Kidney tubule cell (primary cell): Measurements from ENCODE around the gene HSPG2.
"Not testable (repeated sequence)": the region's sequence is repeated elsewhere in the genome, so short reads cannot be mapped to it uniquely, and the experiment has no call there.

Source experiments
- DNase-seq: peaks from one replicate; pipeline ENCODE4 v3.0.0-alpha.2; 2018; ENCODE audit warnings: low spot score

HSPG2 gene

DNA sequence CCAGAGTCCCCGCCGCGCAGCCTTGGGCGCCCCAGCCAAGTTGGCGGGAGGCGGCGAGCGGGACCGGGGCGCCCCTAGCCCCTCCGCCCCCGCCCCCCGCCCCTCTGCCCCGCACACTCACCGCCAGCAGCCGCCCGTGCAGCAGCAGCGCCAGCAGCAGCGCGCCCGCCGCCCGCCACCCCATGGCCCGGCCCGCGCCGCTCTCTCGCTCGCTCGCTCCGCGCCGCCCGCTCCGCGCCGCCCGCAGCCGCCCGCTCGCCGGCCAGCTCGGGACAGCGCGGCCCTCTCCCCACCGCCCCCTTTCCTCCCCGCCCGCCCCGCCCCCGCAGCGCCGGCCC, at the start of gene HSPG2:
Gene HSPG2 (minus strand): TSS at position 277 of the 338 bp plus-strand sequence. CDS start 93 bp downstream, at position 184.
- DNase-seq = no peak

DNA sequence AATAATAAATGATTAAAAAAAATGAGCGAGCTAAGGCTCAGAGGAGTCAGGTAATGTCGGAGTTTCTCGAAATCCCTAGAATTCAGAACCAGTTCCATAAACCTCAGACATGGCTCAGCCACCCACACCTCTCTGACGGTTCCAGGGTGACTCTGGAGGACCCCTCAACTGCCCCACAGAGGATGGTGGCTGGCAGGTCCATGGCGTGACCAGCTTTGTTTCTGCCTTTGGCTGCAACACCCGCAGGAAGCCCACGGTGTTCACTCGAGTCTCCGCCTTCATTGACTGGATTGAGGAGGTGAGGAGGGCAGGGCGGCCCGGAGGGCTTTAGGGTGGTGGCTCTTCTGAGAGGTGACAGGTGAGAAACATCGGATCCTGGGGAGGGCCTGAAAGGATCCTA, 49.3 kb upstream of the HSPG2 start:
- not testable (repeated sequence) for DNase-seq

DNA sequence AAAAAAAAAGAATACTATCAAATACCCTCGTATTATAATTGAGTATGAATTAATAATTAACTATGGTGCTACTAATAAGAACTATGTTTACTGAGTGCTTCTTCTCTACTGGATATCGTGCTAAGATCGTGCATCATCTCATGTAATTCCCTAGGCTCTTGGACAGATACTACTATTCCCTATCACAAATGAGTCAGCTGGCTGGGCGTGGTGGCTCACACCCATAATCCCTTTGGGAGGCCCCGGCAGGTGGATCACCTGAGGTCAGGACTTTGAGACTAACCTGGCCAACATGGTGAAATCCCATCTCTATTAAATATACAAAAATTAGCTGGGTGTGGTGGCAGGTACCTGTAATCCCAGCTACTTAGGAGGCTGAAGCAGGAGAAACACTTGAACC, 48.8 kb upstream of the HSPG2 start:
- DNase-seq = not testable (repeated sequence)

DNA sequence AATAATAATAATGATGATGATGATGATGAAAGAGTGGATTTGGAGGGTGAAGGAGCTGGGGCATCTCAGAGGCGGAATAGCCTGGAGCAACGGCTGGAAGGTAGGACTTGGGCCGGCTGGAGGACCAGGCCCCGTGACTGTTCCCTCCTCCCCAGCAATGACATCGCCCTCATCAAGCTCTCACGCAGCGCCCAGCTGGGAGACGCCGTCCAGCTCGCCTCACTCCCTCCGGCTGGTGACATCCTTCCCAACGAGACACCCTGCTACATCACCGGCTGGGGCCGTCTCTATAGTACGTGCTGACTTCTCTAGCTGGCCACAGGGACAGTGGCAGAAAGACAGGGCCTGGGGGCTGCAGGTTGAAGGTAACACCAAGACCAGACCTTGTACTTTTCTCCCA, 46.4 kb upstream of the HSPG2 start:
- DNase-seq = not testable (repeated sequence)

DNA sequence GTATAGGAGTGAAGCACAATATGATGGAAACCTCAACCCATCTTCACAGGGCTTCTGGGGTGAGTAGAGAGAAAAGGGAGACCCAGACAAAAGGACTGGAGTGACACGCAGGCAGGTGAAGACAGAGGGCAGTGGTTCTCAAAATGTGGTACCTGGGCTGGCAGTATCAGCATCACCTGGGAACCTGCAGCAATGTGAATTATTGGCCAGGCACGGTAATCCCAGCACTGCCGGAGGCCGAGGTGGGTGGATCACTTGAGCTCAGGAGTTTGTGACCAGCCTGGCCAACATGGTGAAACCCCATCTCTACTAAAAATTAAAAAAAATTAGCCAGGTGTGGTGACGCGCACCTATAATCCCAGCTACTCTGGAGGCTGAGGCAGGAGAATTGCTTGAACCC, 45.0 kb upstream of the HSPG2 start:
- not testable (repeated sequence) for DNase-seq

DNA sequence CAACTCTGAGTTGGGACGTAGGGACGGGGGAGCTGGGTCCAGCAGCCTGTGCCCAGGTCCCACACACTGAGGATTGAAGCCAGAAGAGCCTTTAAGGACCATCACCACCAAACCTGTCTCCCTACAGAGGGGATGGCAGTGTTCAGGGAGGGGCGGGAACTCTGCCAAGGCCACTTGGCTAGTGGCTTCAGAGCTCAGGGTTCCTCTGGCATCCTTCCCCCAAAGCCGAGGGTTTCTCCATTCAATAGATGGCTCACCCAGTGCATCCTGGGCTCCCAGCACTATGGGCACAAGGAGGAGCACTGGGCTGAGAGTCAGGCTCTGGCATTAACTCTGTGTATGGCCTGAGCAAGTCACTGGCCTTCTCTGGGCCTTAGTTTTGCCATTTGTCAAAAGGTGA, 44.1 kb upstream of the HSPG2 start:
- not testable (repeated sequence) for DNase-seq

DNA sequence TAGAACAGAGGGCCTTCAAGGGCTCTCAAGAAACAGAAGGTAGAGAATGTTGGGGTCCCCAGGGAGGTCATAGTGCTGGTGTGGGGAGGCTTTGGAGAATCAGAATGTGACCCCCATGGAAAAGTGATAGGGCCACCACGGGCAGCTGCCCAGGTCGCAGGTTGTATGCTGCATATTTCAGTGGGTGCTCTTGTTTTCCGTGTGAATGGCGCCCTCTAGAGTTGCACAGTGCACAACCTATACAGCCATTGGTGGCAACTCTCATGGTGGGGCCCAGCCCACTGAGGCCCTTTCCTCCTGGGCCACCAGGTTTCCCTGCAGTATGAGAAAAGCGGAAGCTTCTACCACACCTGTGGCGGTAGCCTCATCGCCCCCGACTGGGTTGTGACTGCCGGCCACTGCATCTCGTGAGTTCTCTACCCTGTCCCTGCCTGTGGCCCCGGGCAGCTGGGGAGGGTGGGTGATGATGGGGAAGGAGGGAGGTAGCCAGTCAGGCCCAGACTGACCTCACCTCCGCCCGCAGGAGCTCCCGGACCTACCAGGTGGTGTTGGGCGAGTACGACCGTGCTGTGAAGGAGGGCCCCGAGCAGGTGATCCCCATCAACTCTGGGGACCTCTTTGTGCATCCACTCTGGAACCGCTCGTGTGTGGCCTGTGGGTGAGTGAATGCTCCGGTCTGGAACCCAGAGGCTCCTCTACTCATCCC, 43.6 kb upstream of the HSPG2 start:
- DNase-seq = peak; percentile 13

DNA sequence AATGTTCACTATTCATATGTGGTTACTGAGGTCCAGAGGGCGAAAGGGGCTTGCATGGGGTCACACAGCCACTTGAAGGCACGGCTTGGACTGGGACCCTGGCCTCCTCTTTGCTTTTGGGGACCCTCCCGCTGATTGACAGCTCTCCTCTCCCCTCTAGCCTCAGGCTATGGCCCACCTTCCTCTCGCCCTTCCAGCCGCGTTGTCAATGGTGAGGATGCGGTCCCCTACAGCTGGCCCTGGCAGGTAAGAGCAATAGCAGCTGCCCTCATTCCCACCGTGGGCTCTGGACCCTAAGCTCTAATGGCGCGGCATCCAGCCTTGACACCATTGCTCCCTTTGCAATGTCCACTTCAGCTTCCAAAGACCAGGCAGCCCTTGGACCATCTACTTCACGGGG, 41.1 kb upstream of the HSPG2 start:
- not testable (repeated sequence) for DNase-seq

DNA sequence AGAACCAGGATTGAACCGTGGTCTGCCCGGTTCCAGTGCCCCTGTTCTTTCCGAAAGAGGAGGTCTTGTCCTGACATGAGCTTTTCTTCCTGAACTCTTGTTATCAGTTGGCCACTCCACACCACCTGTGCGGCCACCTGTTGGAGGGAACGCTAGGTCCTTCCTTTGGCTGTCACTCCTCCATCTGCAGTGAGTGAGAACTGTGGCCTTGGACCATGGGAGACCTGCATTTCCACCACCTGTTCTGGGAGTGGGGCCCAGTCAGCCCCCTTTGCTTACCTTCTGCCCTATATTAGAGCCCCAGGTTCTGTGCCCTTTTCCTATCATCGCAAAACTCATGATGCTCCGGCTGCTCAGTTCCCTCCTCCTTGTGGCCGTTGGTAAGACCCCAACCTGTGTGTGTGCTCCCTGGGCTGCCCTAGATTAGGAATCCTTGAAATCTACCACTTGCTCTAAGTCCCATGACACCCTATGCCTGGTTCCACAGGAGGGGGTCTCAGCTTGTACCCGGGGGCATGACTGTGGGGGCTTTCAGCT, 39.7 kb upstream of the HSPG2 start, which contains the start of gene CELA3B:
Gene CELA3B (plus strand): TSS at position 320 of the 537 bp plus-strand sequence. CDS start 18 bp downstream, at position 338.
- not testable (repeated sequence) for DNase-seq

DNA sequence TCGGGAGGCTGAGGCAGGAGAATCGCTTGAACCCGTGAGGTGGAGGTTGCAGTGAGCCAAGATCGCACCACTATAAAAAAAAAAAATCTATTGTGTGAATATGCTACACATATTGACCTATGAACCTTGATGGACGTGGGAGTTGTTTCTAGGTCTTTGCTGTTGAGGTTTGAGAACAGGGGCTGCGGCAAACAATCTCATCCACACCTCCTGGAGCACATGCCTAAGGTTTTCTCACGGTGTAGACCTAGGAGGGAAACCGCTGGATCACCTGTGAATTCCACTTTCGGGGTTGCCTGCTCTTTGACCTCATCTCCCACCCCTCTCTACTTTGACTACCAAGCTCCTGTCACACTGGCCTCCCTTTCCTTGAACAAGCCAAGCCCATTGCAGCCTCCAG, 38.2 kb upstream of the HSPG2 start:
- not testable (repeated sequence) for DNase-seq

DNA sequence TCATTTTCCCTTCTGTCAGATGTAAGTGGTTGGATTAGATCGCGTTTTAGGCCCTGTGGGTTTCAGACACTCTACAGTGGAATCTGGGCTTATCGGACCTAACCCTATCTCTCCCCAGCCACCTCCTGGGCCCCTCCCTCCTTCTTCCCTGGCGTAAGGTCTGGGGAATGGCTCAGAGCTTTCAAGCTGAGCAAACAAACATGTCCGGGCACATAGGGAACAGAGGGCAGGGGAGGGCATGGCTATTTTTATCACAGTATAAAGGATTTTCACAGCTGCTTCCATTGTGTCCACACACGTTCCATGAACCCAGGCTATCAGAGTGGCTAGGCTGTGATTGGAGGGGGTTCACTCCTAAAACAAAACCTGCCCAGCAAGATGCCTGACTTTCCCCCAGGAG, 37.6 kb upstream of the HSPG2 start:
- DNase-seq = not testable (repeated sequence)

DNA sequence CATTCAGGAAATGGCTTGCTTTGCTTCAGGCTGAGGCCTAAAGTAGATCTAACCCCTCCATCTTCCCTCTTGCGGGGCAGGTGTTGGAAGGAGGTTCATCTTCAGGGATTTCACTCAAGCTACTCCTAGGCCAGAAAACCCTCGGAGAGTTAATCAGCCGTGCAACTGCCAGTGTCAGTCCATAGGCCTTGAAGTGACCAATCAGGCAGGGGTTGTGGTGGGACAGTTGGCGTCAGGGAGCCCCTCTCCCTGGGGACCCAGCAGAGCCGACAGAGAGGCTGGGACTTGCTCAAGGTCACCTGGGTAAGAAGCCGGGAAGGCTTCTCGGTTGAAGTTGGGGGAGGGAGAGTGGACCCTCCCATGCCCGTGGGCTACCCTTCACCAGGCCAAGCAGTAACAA, 36.8 kb upstream of the HSPG2 start:
- not testable (repeated sequence) for DNase-seq

DNA sequence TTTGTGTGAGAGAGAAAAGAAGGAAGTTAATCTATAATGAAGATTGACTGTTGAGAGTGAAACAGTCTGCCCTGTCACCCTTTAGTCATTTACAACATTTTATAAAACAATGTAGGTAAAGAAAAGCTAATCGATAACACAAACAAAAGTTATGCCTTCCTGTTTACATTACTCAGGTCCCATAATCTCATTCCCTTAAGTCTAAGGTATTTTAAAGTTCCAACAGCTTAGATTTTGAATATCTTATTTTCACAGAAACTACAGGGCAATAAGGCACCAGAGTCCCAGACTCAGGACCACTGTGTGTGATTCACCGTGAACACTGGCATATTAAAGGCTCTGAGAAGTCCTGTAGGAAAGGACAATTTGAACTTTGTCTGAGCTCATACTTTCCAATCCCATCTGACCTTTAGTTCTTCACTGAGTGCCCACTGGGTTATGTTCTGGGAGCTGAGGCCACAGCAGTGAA, 35.9 kb upstream of the HSPG2 start:
- peak; percentile 56 for DNase-seq

DNA sequence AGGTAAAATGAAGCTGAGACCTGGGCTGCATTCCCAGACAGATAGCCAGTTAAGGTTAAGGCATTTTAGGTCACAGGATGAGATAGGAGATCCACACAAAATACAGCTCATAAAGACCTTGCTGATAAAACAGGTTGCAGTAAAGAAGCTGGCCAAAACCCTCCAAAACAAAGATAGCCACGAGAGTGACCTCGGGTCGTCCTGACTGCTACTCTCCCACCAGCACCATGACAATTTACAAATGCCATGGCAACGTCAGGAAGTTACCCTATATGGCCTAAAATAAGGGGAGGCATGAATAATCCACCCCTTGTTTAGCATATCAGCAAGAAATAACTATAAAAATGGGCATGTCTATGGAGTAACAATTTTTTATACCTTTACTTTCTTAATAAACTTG, 33.4 kb upstream of the HSPG2 start:
- not testable (repeated sequence) for DNase-seq

DNA sequence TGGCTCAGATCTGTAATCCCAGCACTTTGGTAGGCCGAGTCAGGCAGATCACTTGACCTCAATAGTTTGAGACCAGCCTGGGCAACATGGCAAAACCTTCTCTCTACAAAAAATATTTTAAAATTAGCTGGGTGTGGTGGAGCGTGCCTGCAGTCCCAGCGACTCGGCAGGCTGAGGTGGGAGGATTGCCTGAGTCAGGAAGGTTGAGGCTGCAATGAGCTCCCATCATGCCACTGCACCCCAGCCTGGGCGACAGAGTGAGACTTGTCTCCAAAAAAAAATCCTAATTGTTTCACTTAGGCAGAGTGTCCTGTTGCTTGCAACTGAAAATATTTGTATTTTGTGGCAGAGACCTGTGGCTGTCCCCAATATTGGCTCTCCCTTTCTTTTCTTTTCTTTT, 32.0 kb upstream of the HSPG2 start:
- peak; percentile 43 for DNase-seq

DNA sequence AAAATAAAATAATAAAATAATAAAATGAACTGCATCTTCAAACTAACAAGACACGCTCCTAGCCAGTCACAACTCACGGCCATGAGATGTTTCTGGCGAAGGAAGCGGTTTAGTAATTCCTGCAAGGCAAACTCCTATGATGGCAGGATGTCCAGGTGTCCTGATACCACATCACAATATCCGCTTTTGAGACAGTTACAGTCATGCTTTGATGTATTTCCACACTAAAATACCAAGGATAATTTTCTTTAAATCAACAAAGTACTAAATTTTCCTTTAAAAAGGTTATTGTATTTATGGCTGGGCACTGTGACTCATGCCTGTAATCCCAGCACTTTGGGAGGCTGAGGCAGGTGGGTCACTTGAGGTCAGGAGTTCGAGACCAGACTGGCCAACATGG, 30.1 kb upstream of the HSPG2 start:
- DNase-seq = not testable (repeated sequence)

DNA sequence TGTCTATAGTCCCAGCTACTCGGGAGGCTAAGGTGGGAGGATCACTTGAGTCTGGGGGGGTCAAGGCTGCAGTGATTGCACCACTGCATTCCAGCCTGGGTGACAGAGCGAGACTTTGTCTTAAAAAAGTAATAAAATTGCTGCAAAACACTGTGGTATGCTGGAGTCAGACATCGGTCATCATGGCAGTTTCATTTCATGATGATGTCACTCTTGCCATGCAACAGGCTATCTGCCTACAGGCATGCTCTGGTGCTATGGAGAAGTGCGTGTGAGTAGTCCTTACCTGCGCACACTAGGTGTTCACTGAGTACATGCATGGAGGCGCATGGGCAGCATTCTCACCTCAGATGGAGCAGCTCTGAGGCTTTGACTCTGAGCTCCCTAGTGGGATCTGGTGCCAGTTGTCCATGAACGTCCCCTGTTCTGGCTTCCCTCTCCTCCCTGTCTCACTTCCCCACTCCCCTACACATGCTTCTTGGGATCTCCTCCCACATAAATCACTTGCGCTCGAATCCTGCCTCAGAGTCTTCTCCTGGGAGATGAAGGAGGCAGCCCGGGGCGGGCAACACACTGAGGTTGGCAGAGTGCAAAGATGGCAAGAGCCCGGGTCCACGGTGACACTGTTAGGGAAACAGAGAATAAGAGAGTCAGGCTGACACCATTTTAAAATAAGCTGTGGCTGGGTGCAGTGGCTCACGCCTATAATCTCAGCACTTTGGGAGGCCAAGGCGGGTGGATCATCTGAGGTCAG, 29.3 kb upstream of the HSPG2 start:
- peak; percentile 93 for DNase-seq

DNA sequence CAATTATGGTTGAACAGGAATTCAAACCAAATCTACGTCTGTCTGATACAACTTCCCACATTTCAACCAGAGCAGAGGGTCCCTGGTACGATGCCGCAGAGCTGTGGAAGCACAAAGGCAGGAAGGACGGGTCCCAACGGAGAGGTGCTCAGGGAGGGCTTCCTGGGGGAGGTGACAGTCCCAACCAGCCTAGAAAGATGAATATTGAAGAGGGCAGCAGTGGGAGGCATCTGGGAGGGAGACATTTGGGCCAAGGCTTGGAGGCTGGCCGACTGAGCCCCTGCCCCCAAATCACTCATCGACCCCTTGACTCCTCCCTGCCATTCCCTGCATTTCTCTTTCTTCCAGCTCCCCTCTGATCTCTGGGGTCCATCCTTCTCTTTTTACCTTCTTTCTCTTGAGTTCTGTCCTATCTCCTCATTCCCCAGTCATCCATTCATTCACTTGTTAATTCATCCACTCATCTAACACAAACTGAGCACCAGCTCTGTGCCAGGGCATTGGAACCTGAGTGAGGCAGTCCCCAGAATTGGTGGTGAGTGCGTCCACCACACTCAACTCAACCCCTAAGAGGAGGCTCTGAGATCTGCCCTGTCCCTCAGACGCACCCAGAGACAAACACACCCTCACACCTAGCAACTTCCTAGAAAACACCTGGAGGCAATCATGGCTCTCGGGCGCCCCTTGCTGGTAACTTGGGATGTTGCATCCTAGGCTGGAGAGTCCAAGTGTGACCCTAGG, 26.5 kb upstream of the HSPG2 start:
- DNase-seq = peak; percentile 83

DNA sequence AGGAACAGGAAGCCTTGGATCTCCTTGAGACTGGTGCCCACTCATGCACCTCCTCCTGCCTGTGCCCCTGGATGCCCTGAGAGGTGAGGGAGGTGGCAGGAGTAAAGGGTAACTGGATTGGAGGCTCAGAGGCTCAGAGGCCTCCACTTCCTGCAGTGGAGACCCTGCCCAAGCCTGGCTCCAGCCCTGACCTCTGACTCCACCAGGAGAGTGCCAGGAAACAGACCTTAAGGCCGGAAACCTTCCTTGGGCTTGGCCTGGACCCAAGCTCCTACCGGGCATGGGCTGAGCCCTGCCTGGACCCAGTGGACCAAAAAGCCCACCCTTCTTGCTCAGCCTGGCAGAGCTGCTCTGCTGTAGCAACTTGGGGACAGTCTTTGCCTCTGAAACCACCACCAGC, 24.7 kb upstream of the HSPG2 start:
- no peak for DNase-seq

DNA sequence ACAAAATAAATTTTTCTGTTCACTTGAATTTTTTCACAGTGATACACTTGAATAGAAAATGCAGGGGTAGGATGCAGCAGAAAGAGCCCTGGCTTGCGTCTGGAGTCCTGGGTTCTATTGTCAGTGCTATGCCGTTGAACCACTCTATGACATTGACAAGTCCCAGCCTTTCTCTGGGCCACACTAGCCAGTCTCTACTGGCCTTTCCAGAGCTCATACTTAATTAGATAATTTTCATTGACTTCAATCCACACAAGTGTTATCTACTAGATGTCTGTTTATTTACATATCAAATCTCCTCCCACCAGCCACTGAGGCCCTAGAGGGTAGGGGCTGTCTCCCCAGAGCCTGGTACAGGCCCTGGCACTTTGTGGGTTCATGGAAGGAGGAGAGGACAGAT, 24.2 kb upstream of the HSPG2 start:
- no peak for DNase-seq

DNA sequence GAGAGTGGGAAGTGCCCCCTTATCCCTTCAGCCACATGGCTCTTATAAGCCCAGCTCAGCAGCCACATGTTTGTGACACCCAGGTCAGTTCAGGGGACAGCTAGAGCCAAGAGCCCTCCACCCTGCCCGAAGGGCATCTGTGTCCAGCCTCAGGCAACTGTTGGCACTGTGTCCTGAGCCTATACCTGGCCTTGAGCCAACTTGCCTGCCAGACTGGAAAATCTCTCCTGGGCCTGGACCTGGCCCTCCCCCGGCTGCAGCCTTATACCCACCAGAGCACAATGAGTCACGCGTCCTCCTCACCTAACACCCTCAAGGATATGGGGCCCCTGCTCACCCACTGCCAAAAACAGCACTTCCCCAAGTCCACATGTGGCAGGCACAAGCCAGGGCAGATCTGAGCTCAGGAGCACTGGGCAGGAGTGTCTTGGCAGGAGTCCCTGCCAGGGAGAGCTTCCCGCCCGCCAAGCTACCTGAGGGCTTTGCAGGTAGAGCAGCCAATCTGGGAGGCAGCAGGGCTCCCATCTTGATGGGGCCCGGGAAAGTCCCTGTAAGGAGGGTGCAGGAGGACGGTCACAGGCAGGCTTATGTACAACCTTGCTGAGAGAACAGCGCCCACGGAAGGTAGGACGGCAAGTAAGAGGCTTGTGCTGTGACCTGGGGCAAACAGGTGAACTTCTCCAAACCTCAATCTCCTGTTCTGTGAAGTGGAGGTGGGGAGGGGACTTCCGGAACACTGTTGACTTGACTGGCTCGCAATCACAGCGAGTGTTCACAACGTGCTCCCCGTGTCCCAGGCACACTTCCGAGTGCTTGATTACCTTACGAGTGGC, 19.8 kb upstream of the HSPG2 start:
- DNase-seq = peak; percentile 98
